RWPE2 (cell line): ENCODE measurements around the gene FKBP10.

Experiments used
- ATAC-seq: fragments of 200-7000 bp; cut with Tn5 transposase; 3 replicates; pipeline ENCODE4 v1.9.1; 2021; ENCODE audit warnings: low read depth
- DNase-seq: peaks from one replicate; pipeline ENCODE4 v3.0.0-alpha.2; 2020; ENCODE audit warnings: low spot score
- H3K27ac ChIP-seq: fragments of 450-650 bp; 2 replicates; pipeline ENCODE4 v1.5.1; 2017; ENCODE audit warnings: mild to moderate bottlenecking; ENCODE audit not compliant: poor library complexity, severe bottlenecking
- H3K27me3 ChIP-seq: fragments of 250-450 bp; sonication (Bioruptor Pico); 2 replicates; pipeline ENCODE4 v1.5.1; 2021; ENCODE audit warnings: mild to moderate bottlenecking, moderate library complexity; ENCODE audit not compliant: insufficient read depth, poor library complexity, severe bottlenecking
- H3K36me3 ChIP-seq: fragments of 250-450 bp; sonication (Bioruptor Pico); 2 replicates; pipeline ENCODE4 v1.5.1; 2020; ENCODE audit warnings: low read depth, mild to moderate bottlenecking, moderate library complexity
- H3K4me1 ChIP-seq: fragments of 250-450 bp; sonication (Bioruptor Pico); 2 replicates; pipeline ENCODE4 v1.5.1; 2021; ENCODE audit warnings: mild to moderate bottlenecking, moderate library complexity; ENCODE audit not compliant: insufficient read depth, poor library complexity, severe bottlenecking
- H3K4me3 ChIP-seq: fragments of 250-450 bp; sonication (Bioruptor Pico); 2 replicates; pipeline ENCODE4 v1.5.1; 2021; ENCODE audit warnings: mild to moderate bottlenecking, moderate library complexity; ENCODE audit not compliant: severe bottlenecking
- H3K9me3 ChIP-seq: fragments of 250-450 bp; sonication (Bioruptor Pico); 2 replicates; pipeline ENCODE4 v1.5.1; 2021; ENCODE audit warnings: mild to moderate bottlenecking, moderate library complexity; ENCODE audit not compliant: severe bottlenecking
- CTCF ChIP-seq: fragments of 450-650 bp; IDR thresholded peaks from one replicate; pipeline ENCODE4 v1.5.1; 2017; ENCODE audit warnings: mild to moderate bottlenecking, moderate library complexity; ENCODE audit not compliant: poor library complexity, severe bottlenecking

Gene FKBP10

GRCh38 chr17:41768682-41769288 lies 44.0 kb upstream of the FKBP10 start:
- Histone ChIP-seq H3K27ac (no peak overlapping the region), H3K36me3 (peaks cover 93% of the 10 kb centered on the region), H3K4me1 (peaks cover 21% of the 10 kb centered on the region)

GRCh38 chr17:41769346-41769862 lies 43.4 kb upstream of the FKBP10 start:
- Histone ChIP-seq H3K9me3 (no peaks in the 10 kb centered on the region), H3K36me3 (peaks cover 90% of the 10 kb centered on the region), H3K27ac (no peak overlapping the region), H3K27me3 (no peaks in the 10 kb centered on the region), H3K4me3 (no peak overlapping the region), H3K4me1 (peaks cover 27% of the 10 kb centered on the region)
- TF ChIP-seq CTCF: no peak
- ATAC-seq (no peak), DNase-seq (no peak)

More at GRCh38 chr17:41768682-41769288, 44.0 kb upstream of the FKBP10 start:
- no peak overlapping the region for H3K4me3 ChIP-seq
- H3K27me3 ChIP-seq: no peaks in the 10 kb centered on the region
- DNase-seq: no peak
- TF ChIP-seq CTCF: no peak
- no peak for ATAC-seq
- no peaks in the 10 kb centered on the region for H3K9me3 ChIP-seq

- H3K4me3 ChIP-seq: no peak overlapping the region
- peaks cover 90% of the 10 kb centered on the region for H3K36me3 ChIP-seq
- H3K27ac ChIP-seq: peak overlapping the region; percentile 94
- ATAC-seq (no peak), DNase-seq (no peak)
- peaks cover 32% of the 10 kb centered on the region for H3K4me1 ChIP-seq
- no peaks in the 10 kb centered on the region for H3K9me3 ChIP-seq
- TF ChIP-seq CTCF: no peak
- no peaks in the 10 kb centered on the region for H3K27me3 ChIP-seq
Measured at GRCh38 chr17:41769985-41770384, 42.8 kb upstream of the FKBP10 start.

- H3K9me3 ChIP-seq: no peaks in the 10 kb centered on the region
- peak overlapping the region; percentile 94 for H3K27ac ChIP-seq
- H3K4me1 ChIP-seq: peaks cover 47% of the 10 kb centered on the region
- ATAC-seq (no peak), DNase-seq (no peak)
- no peak overlapping the region for H3K4me3 ChIP-seq
- no peak for TF ChIP-seq CTCF
- peaks cover 85% of the 10 kb centered on the region for H3K36me3 ChIP-seq
- H3K27me3 ChIP-seq: no peaks in the 10 kb centered on the region
Measured at GRCh38 chr17:41771389-41772206, 41.2 kb upstream of the FKBP10 start.

- Histone ChIP-seq H3K36me3 (peaks cover 85% of the 10 kb centered on the region), H3K4me3 (no peak overlapping the region), H3K4me1 (peaks cover 52% of the 10 kb centered on the region), H3K27me3 (no peaks in the 10 kb centered on the region), H3K27ac (peak overlapping the region; percentile 94), H3K9me3 (no peaks in the 10 kb centered on the region)
- ATAC-seq (peak; percentile 54), DNase-seq (peak; percentile 88)
- no peak for TF ChIP-seq CTCF
Measured at GRCh38 chr17:41772218-41772585, 40.6 kb upstream of the FKBP10 start.
